A673 (cell line): ENCODE results near the gene ROCK1. TPM values are rescaled to one million over a fixed set of nuclear protein-coding genes. Genes with fewer than 3 reads are reported as not detected.
A peak's percentile ranks its signal among the peaks of the same experiment; 100 is the strongest.

Experiments used
- BruUV-seq: library from RNA; stranded (reverse); fragments of 400-500 nt; replicated peaks from 2 replicates; lab custom pipeline; 2021; lab: Mats Ljungman, UMichigan
- CTCF ChIA-PET: fragments of 300-600 bp; sonication (Branson Sonifier 250); formaldehyde crosslinking; loops from one replicate; lab custom pipeline; 2022; ENCODE audit warnings: antibody characterized with exemption; lab: Charles Lee
- POLR2A ChIA-PET: fragments of 300-600 bp; sonication (Branson Sonifier 250); formaldehyde crosslinking; loops from one replicate; lab custom pipeline; 2022; ENCODE audit warnings: antibody characterized with exemption; ENCODE audit not compliant: low non-redundant PET; lab: Charles Lee
- DNase-seq: peaks from one replicate; pipeline ENCODE4 v3.0.0-alpha.2; 2015; ENCODE audit warnings: low spot score
- H3K27ac ChIP-seq: fragments of 200-600 bp; sonication (generic); 2 replicates; pipeline ENCODE4 v1.5.1; 2016; ENCODE audit warnings: mixed run types, low read depth, mild to moderate bottlenecking, mixed read lengths, antibody characterized with exemption, low read length; ENCODE audit not compliant: poor library complexity, severe bottlenecking
- H3K27me3 ChIP-seq: fragments of 200-600 bp; sonication (generic); replicated peaks from 2 replicates; pipeline ENCODE4 v1.6.1; 2017; ENCODE audit warnings: mixed run types, low read depth, mild to moderate bottlenecking, mixed read lengths, antibody characterized with exemption, low read length; ENCODE audit not compliant: insufficient read depth, poor library complexity
- H3K36me3 ChIP-seq: fragments of 200-600 bp; sonication (generic); 2 replicates; pipeline ENCODE4 v1.6.1; 2016; ENCODE audit warnings: mixed run types, mild to moderate bottlenecking, mixed read lengths, antibody characterized with exemption, low read length; ENCODE audit not compliant: insufficient read depth, poor library complexity, severe bottlenecking
- H3K4me1 ChIP-seq: fragments of 200-600 bp; sonication (generic); 2 replicates; pipeline ENCODE4 v1.6.1; 2017; ENCODE audit warnings: mixed run types, mild to moderate bottlenecking, mixed read lengths, antibody characterized with exemption, low read length; ENCODE audit not compliant: insufficient read depth, poor library complexity, severe bottlenecking
- H3K4me3 ChIP-seq: fragments of 200-600 bp; sonication (generic); 2 replicates; pipeline ENCODE4 v1.5.1; 2016; ENCODE audit warnings: low read depth, mixed run types, mild to moderate bottlenecking, mixed read lengths, low read length; ENCODE audit not compliant: poor library complexity, severe bottlenecking
- H3K9me3 ChIP-seq: fragments of 200-600 bp; sonication (generic); 2 replicates; pipeline ENCODE4 v1.6.1; 2016; ENCODE audit warnings: mixed run types, low read depth, mild to moderate bottlenecking, mixed read lengths, antibody characterized with exemption, low read length; ENCODE audit not compliant: poor library complexity, severe bottlenecking
- CTCF ChIP-seq: fragments of 300-800, 200-600 bp; sonication (generic); conservative IDR thresholded peaks from 2 replicates; pipeline ENCODE4 v1.5.1; 2017; ENCODE audit warnings: low read depth, mild to moderate bottlenecking, antibody characterized with exemption, low read length, moderate library complexity, mixed read lengths
- EZH2 ChIP-seq: fragments of 200-600 bp; sonication (generic); IDR thresholded peaks from 2 replicates; pipeline ENCODE4 v1.6.1; 2017; ENCODE audit warnings: borderline replicate concordance, low read depth, mild to moderate bottlenecking, mixed read lengths, antibody characterized with exemption, low read length; ENCODE audit not compliant: poor library complexity, severe bottlenecking
- intact Hi-C: fragments of 100-400 bp; cut with micrococcal nuclease; formaldehyde crosslinking; loops from one replicate; pipeline ENCODE4 v1.10.0; 2022; ENCODE audit not compliant: unreplicated experiment
- total RNA-seq: library from RNA; stranded (reverse); gene quantifications from 2 replicates; pipeline ENCODE4 v1.2.3, GENCODE V29; 2021

Gene ROCK1
- total RNA-seq, 1 experiment from 2014 or later, result 34.9 TPM

GRCh38 chr18:21012308-21012707, 99.3 kb downstream of the ROCK1 start:
- peaks cover 20% of the 10 kb centered on the region for H3K9me3 ChIP-seq
- no peak overlapping the region for H3K27ac ChIP-seq
- BruUV-seq, result no TSS peak
- H3K36me3 ChIP-seq, result peaks cover 24% of the 10 kb centered on the region
- CTCF ChIA-PET, result no interaction called here
- no peak overlapping the region for H3K4me3 ChIP-seq
- no peak for DNase-seq
- TF ChIP-seq CTCF (no peak), EZH2 (no peak)
- H3K27me3 ChIP-seq, result no peaks in the 10 kb centered on the region
- H3K4me1 ChIP-seq, result no peaks in the 10 kb centered on the region
- POLR2A ChIA-PET, result no interaction called here
- intact Hi-C loops, result no loop called here

GRCh38 chr18:21004726-21005125, 106.9 kb downstream of the ROCK1 start:
- no peak for TF ChIP-seq CTCF
- TF ChIP-seq EZH2, result no peak
- Histone ChIP-seq H3K4me3 (no peak overlapping the region), H3K27me3 (no peaks in the 10 kb centered on the region), H3K9me3 (no peaks in the 10 kb centered on the region), H3K4me1 (peaks cover 9% of the 10 kb centered on the region), H3K36me3 (peaks cover 9% of the 10 kb centered on the region), H3K27ac (no peak overlapping the region)
- intact Hi-C loops, result no loop called here
- BruUV-seq, result no TSS peak
- POLR2A ChIA-PET, result no interaction called here
- peak; percentile 31 for DNase-seq
- CTCF ChIA-PET, result interaction anchor here (0.5 kb wide), 1 partner anchor 31 kb away, joined by 4 read pairs; no protein-coding TSS in a partner anchor

DNA sequence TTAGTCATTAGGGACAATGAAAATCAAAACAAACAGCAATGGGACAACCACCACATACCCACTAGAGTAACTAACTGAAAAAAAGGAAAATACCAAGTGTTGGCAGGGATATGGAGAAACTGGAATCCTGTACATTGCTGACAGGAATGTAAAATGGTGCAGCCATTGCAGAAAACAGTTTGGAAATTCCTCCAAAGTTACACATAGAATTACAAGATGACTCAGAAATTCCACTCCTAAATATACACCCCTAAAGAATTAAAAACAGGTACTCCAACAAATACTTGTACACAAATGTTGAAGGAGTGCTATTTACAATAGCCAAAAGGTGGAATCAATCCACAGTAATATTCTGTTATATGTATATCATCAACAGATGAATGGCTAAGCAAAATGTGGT, 110.9 kb downstream of the ROCK1 start:
- no peaks in the 10 kb centered on the region for H3K27me3 ChIP-seq
- H3K36me3 ChIP-seq, result no peaks in the 10 kb centered on the region
- intact Hi-C loops, result no loop called here
- H3K27ac ChIP-seq, result no peak overlapping the region
- DNase-seq, result no peak
- TF ChIP-seq CTCF, result no peak
- TF ChIP-seq EZH2, result no peak
- peaks cover 9% of the 10 kb centered on the region for H3K4me1 ChIP-seq
- H3K9me3 ChIP-seq, result no peaks in the 10 kb centered on the region
- no peak overlapping the region for H3K4me3 ChIP-seq
- no TSS peak for BruUV-seq
- CTCF ChIA-PET, result no interaction called here
- POLR2A ChIA-PET, result no interaction called here
